NCI-H128 (cell line): ENCODE data around the gene C6orf141.

Experiments
- DNase-seq: peaks from one replicate; lab custom pipeline; 2025; ENCODE audit not compliant: unreplicated experiment; lab: John Stamatoyannopoulos, UW

Gene C6orf141

GRCh38 chr6:49539102-49539501, 11.4 kb upstream of the C6orf141 start:
- no peak for DNase-seq

GRCh38 chr6:49540614-49541013, 9.9 kb upstream of the C6orf141 start:
- DNase-seq, result no peak

- DNase-seq, result no peak
These were observed 9.2 kb upstream of the C6orf141 start for GRCh38 chr6:49541210-49541724.

GRCh38 chr6:49541936-49542335, 8.5 kb upstream of the C6orf141 start:
- DNase-seq, result no peak

GRCh38 chr6:49543087-49543858, 7.2 kb upstream of the C6orf141 start:
- DNase-seq, result no peak

- no peak for DNase-seq
These were observed 4.1 kb upstream of the C6orf141 start for GRCh38 chr6:49546331-49546730.

- no peak for DNase-seq
These were observed 1.7 kb upstream of the C6orf141 start for GRCh38 chr6:49548613-49549304.

- DNase-seq, result no peak
These were observed 577 bp upstream of the C6orf141 start for GRCh38 chr6:49549691-49550491.

- DNase-seq, result no peak
These were observed 804 bp downstream of the C6orf141 start for GRCh38 chr6:49551078-49551865.

- no peak for DNase-seq
These were observed 1.3 kb downstream of the C6orf141 start for GRCh38 chr6:49551866-49552129.

- DNase-seq, result no peak
These were observed 2.1 kb downstream of the C6orf141 start for GRCh38 chr6:49552596-49552995.

- DNase-seq, result no peak
These were observed 2.9 kb downstream of the C6orf141 start for GRCh38 chr6:49553384-49553783.

- no peak for DNase-seq
These were observed 5.5 kb downstream of the C6orf141 start for GRCh38 chr6:49555951-49556350.

- DNase-seq, result no peak
These were observed 6.0 kb downstream of the C6orf141 start for GRCh38 chr6:49556429-49556837.

- DNase-seq, result no peak
These were observed 6.7 kb downstream of the C6orf141 start for GRCh38 chr6:49557177-49557576.

GRCh38 chr6:49558238-49558637, 7.8 kb downstream of the C6orf141 start:
- DNase-seq, result no peak

- DNase-seq, result no peak
These were observed 12.8 kb downstream of the C6orf141 start for GRCh38 chr6:49563006-49563886.

GRCh38 chr6:49564552-49564951, 14.1 kb downstream of the C6orf141 start:
- DNase-seq, result no peak

- DNase-seq, result no peak
These were observed 14.8 kb downstream of the C6orf141 start for GRCh38 chr6:49565261-49565660.

GRCh38 chr6:49565855-49566254, 15.4 kb downstream of the C6orf141 start:
- DNase-seq, result no peak
